ENCODE data around the gene SRCAP. TPM values are rescaled to one million over a fixed set of nuclear protein-coding genes. Genes with fewer than 3 reads are reported as not detected.

Gene SRCAP
- total and polyA plus RNA-seq, 2 donors, result 6.1 to 8.8 TPM

- H3K27ac ChIP-seq (ENCODE audit: low read depth in 1 of 2, low read length in 1 of 2), result no peak overlapping the region
- DNase-seq (ENCODE audit: low read depth in 6 of 9, low spot score in 9 of 9), result no peak
- peaks cover 6 to 19% of the 10 kb centered on the region in 2 donors for H3K4me1 ChIP-seq (ENCODE audit: control insufficient read depth in 2 of 2, insufficient read depth in 2 of 2, low read length in 2 of 2)
- H3K27me3 ChIP-seq (ENCODE audit: control insufficient read depth in 2 of 2, insufficient read depth in 1 of 2, low read length in 1 of 2), result peaks cover 0 to 22% of the 10 kb centered on the region in 2 donors
- WGBS, result 66% methylated on average over 11 of the region's 11 CpGs
- H3K9me3 ChIP-seq (ENCODE audit: control insufficient read depth in 2 of 2, insufficient read depth in 1 of 2, low read length in 1 of 2), result no peaks in the 10 kb centered on the region
- peak overlapping the region; percentile 84 to 99 for H3K4me3 ChIP-seq (ENCODE audit: low read length in 2 of 2)
- peaks cover 8 to 19% of the 10 kb centered on the region in 2 donors for H3K36me3 ChIP-seq (ENCODE audit: control insufficient read depth in 2 of 2, insufficient read depth in 2 of 2, low read length in 1 of 2)
These were observed 88.8 kb downstream of the SRCAP start for GRCh38 chr16:30787613-30788378.

Other genes starting within 250 kb of the SRCAP start
- 48.6 TPM for gene ITGAL, start 226.4 kb upstream of the SRCAP start, total RNA-seq
- gene ITGAL, start 226.4 kb upstream of the SRCAP start, polyA plus RNA-seq, result 51.3 TPM
- 10.5 TPM for gene ZNF768, start 172.6 kb upstream of the SRCAP start, total RNA-seq
- 20.4 TPM for gene ZNF768, start 172.6 kb upstream of the SRCAP start, polyA plus RNA-seq
- gene ZNF747, start 164.3 kb upstream of the SRCAP start, total RNA-seq, result 7.3 TPM
- gene ZNF747, start 164.3 kb upstream of the SRCAP start, polyA plus RNA-seq, result 9.8 TPM
- gene ZNF764, start 140.8 kb upstream of the SRCAP start, total RNA-seq, result 5.7 TPM
- gene ZNF764, start 140.8 kb upstream of the SRCAP start, polyA plus RNA-seq, result 8.3 TPM
- 17.5 TPM for gene ZNF688, start 127.5 kb upstream of the SRCAP start, total RNA-seq
- gene ZNF688, start 127.5 kb upstream of the SRCAP start, polyA plus RNA-seq, result 38.1 TPM
- gene ZNF785, start 113.5 kb upstream of the SRCAP start, total RNA-seq, result 5.0 TPM
- gene ZNF785, start 113.5 kb upstream of the SRCAP start, polyA plus RNA-seq, result 7.8 TPM
- 7.3 TPM for gene ZNF689, start 88.8 kb upstream of the SRCAP start, total RNA-seq
- 4.3 TPM for gene ZNF689, start 88.8 kb upstream of the SRCAP start, polyA plus RNA-seq
- gene PRR14, start 48.2 kb upstream of the SRCAP start, total RNA-seq, result 14.3 TPM
- gene PRR14, start 48.2 kb upstream of the SRCAP start, polyA plus RNA-seq, result 139 TPM
- gene FBRS, start 40.7 kb upstream of the SRCAP start, total RNA-seq, result 19.0 TPM
- 60.8 TPM for gene FBRS, start 40.7 kb upstream of the SRCAP start, polyA plus RNA-seq
- 22.1 TPM for gene PHKG2, start 49.3 kb downstream of the SRCAP start, total RNA-seq
- gene PHKG2, start 49.3 kb downstream of the SRCAP start, polyA plus RNA-seq, result 53.8 TPM
- 4.8 TPM for gene CFAP119, start 62.9 kb downstream of the SRCAP start, total RNA-seq
- gene CFAP119, start 62.9 kb downstream of the SRCAP start, polyA plus RNA-seq, result 19.6 TPM
- gene RNF40, start 63.2 kb downstream of the SRCAP start, total RNA-seq, result 42.4 TPM
- gene RNF40, start 63.2 kb downstream of the SRCAP start, polyA plus RNA-seq, result 74.8 TPM
- 5.0 TPM for gene ZNF629, start 88.0 kb downstream of the SRCAP start, total RNA-seq
- gene ZNF629, start 88.0 kb downstream of the SRCAP start, polyA plus RNA-seq, result 4.6 TPM
- 26.7 TPM for gene BCL7C, start 194.9 kb downstream of the SRCAP start, total RNA-seq
- 29.2 TPM for gene BCL7C, start 194.9 kb downstream of the SRCAP start, polyA plus RNA-seq
- 0.38 TPM for gene CTF1, start 197.4 kb downstream of the SRCAP start, total RNA-seq
- gene CTF1, start 197.4 kb downstream of the SRCAP start, polyA plus RNA-seq, result 3.8 TPM
- gene FBXL19, start 224.4 kb downstream of the SRCAP start, total RNA-seq, result 10.2 TPM
- gene FBXL19, start 224.4 kb downstream of the SRCAP start, polyA plus RNA-seq, result 17.0 TPM
- 12.3 TPM for gene ORAI3, start 249.9 kb downstream of the SRCAP start, total RNA-seq
- 26.4 TPM for gene ORAI3, start 249.9 kb downstream of the SRCAP start, polyA plus RNA-seq